GM12878 (cell line): ENCODE results near the gene ADCY6. TPM values are rescaled to one million over a fixed set of nuclear protein-coding genes. Genes with fewer than 3 reads are reported as not detected.

Experiments
- ATAC-seq: fragments of 200-7000 bp; cut with Tn5 transposase; 3 replicates; pipeline ENCODE4 v1.9.1; 2020; ENCODE audit warnings: mild to moderate bottlenecking, moderate library complexity
- BruUV-seq: library from RNA; stranded (reverse); fragments of 400-500 nt; replicated peaks from 2 replicates; lab custom pipeline; 2021; lab: Mats Ljungman, UMichigan
- CTCF ChIA-PET: fragments of 300-600 bp; sonication (Branson Sonifier 250); formaldehyde crosslinking; extraction: SDS; loops from one replicate; lab custom pipeline; 2021; ENCODE audit warnings: inconsistent platforms; lab: Yijun Ruan, JAX
- POLR2A ChIA-PET: fragments of 350-600 bp; formaldehyde crosslinking; extraction: SDS; loops from one replicate; lab custom pipeline; 2021; ENCODE audit warnings: inconsistent platforms; lab: Charles Lee
- RAD21 ChIA-PET: fragments of 300-600 bp; sonication (Branson Sonifier 250); formaldehyde crosslinking; loops from one replicate; lab custom pipeline; 2023; ENCODE audit warnings: antibody characterized with exemption; ENCODE audit not compliant: unreplicated experiment; lab: Charles Lee
- SMC1A ChIA-PET: fragments of 300-600 bp; sonication (Branson Sonifier 250); formaldehyde crosslinking; loops from one replicate; lab custom pipeline; 2023; ENCODE audit not compliant: unreplicated experiment, uncharacterized antibody; lab: Charles Lee
- DNase-seq: peaks from one replicate; pipeline ENCODE4 v3.0.0-alpha.2; 2011; ENCODE audit warnings: low read depth, low spot score
- FAIRE-seq: peaks from 3 replicates; lab custom pipeline; 2011; peaks lifted over from hg19 to GRCh38; lab: Jason Lieb, UNC
- H2AFZ ChIP-seq: 2 replicates; pipeline ENCODE4 v1.6.0; 2011; ENCODE audit warnings: low read depth, low read length, control low read depth; ENCODE audit not compliant: control insufficient read depth
- H3K27ac ChIP-seq: 2 replicates; pipeline ENCODE4 v1.5.1; 2011; ENCODE audit warnings: control low read depth; ENCODE audit not compliant: control insufficient read depth, insufficient read depth
- H3K27me3 ChIP-seq, 2 experiments: replicated peaks in 1 of 2; 2 replicates each; pipeline versions ENCODE4 v1.6.0 to v1.6.1; 2011; ENCODE audit warnings: low read length in 1 of 2; ENCODE audit not compliant: control insufficient read depth in 2 of 2, insufficient read depth in 2 of 2
- H3K36me3 ChIP-seq, 2 experiments: 2 replicates each; pipeline ENCODE4 v1.5.1; 2011; ENCODE audit warnings: low read length in 1 of 2; ENCODE audit not compliant: control insufficient read depth in 2 of 2, insufficient read depth in 2 of 2
- H3K4me1 ChIP-seq: 2 replicates; pipeline ENCODE4 v1.6.1; 2011; ENCODE audit warnings: mild to moderate bottlenecking, low read length, moderate library complexity, mixed read lengths; ENCODE audit not compliant: control insufficient read depth, insufficient read depth
- H3K4me2 ChIP-seq: 2 replicates; pipeline ENCODE4 v1.6.0; 2011; ENCODE audit warnings: control low read depth; ENCODE audit not compliant: control insufficient read depth, insufficient read depth
- H3K4me3 ChIP-seq: fragments of 200-600 bp; sonication (generic); 2 replicates; pipeline ENCODE4 v1.5.1; 2016
- H3K79me2 ChIP-seq: 2 replicates; pipeline ENCODE4 v1.6.0; 2011; ENCODE audit warnings: low read length; ENCODE audit not compliant: control insufficient read depth, insufficient read depth
- H3K9ac ChIP-seq: 2 replicates; pipeline ENCODE4 v1.8.0; 2011; ENCODE audit warnings: low read length, control low read depth, mixed read lengths; ENCODE audit not compliant: control insufficient read depth, insufficient read depth
- H3K9me3 ChIP-seq: replicated peaks from 3 replicates; pipeline ENCODE4 v1.5.1; 2011; ENCODE audit warnings: mild to moderate bottlenecking, low read length; ENCODE audit not compliant: control insufficient read depth, insufficient read depth
- H4K20me1 ChIP-seq: 2 replicates; pipeline ENCODE4 v1.6.0; 2011; ENCODE audit not compliant: control insufficient read depth, insufficient read depth
- BMI1 ChIP-seq: fragments of 450-650 bp; IDR thresholded peaks from 2 replicates; pipeline ENCODE4 v1.6.1; 2016; ENCODE audit warnings: mild to moderate bottlenecking, moderate library complexity, borderline replicate concordance
- CHD2 ChIP-seq: IDR thresholded peaks from 2 replicates; pipeline ENCODE4 v1.6.1; 2011; ENCODE audit warnings: low read depth, low read length, improper control_type of control experiment, borderline replicate concordance
- E2F8 ChIP-seq: fragments of 450-650 bp; IDR thresholded peaks from 2 replicates; pipeline ENCODE4 v1.6.1; 2018; ENCODE audit warnings: mild to moderate bottlenecking, low read depth, moderate library complexity; ENCODE audit not compliant: partially characterized antibody
- IRF3 ChIP-seq: fragments of 450-650 bp; IDR thresholded peaks from 2 replicates; pipeline ENCODE4 v1.6.1; 2014; ENCODE audit warnings: mild to moderate bottlenecking
- MYB ChIP-seq: fragments of 150-350 bp; IDR thresholded peaks from 2 replicates; pipeline ENCODE4 v1.6.1; 2014; ENCODE audit warnings: mild to moderate bottlenecking, low read depth, low read length, borderline replicate concordance
- NFYB ChIP-seq: IDR thresholded peaks from 2 replicates; pipeline ENCODE4 v1.6.1; 2011; ENCODE audit warnings: low read depth, mild to moderate bottlenecking, low read length, improper control_type of control experiment, moderate library complexity; ENCODE audit not compliant: insufficient read depth
- REST ChIP-seq: IDR thresholded peaks from 2 replicates; pipeline ENCODE4 v1.6.1; 2012; ENCODE audit warnings: mild to moderate bottlenecking, low read depth, low read length
- SMARCA5 ChIP-seq: fragments of 450-650 bp; IDR thresholded peaks from 2 replicates; pipeline ENCODE4 v1.6.1; 2017; ENCODE audit warnings: mild to moderate bottlenecking
- SREBF1 ChIP-seq: IDR thresholded peaks from 2 replicates; pipeline ENCODE4 v1.6.1; 2012; ENCODE audit warnings: mild to moderate bottlenecking, low read length
- YY1 ChIP-seq: IDR thresholded peaks from 2 replicates; pipeline ENCODE4 v1.6.1; 2011; ENCODE audit warnings: low read depth, mild to moderate bottlenecking, low read length
- ZBTB33 ChIP-seq: fragments of 450-650 bp; IDR thresholded peaks from 2 replicates; pipeline ENCODE4 v1.6.1; 2017; ENCODE audit warnings: mild to moderate bottlenecking
- ZNF207 ChIP-seq: fragments of 450-650 bp; IDR thresholded peaks from 2 replicates; pipeline ENCODE4 v1.6.1; 2014; ENCODE audit warnings: antibody characterized with exemption, mild to moderate bottlenecking, borderline replicate concordance
- WGBS: methylation state at CpG from one replicate; pipeline ENCODE4 v1.1.6; 2016; ENCODE audit warnings: low lambda C conversion rate; ENCODE audit not compliant: insufficient replicate concordance, insufficient coverage; ENCODE audit errors: missing lambda C conversion rate; 5-methylcytosine and 5-hydroxymethylcytosine counted together
- in situ Hi-C: fragments of 300-500 bp; cut with MboI; formaldehyde crosslinking; loops from 9 replicates; pipeline ENCODE4 v1.14.3; 2018; ENCODE audit warnings: mixed read lengths
- intact Hi-C: fragments of 100-400 bp; cut with micrococcal nuclease; formaldehyde crosslinking; loops from one replicate; pipeline ENCODE4 v1.14.2; 2022; ENCODE audit not compliant: unreplicated experiment
- polyA plus RNA-seq, 11 experiments: library from polyadenylated mRNA; depleted of rRNA in 4 of 11; unstranded in 6 of 11; stranded (reverse) in 5 of 11; fragments of >200 nt; fragmentation: Nextera tagmentation in 4 of 11; fragmentation: Illumina TruSeq in 1 of 11; extraction: Ambion mirVana in 4 of 11; extraction: Trizol in 1 of 11; gene quantifications; 1 replicate in 1 of 11; 2 replicates in 10 of 11; pipeline versions ENCODE4 v1.2.1 to v1.2.3, GENCODE V29; 2011 to 2016; ENCODE audit warnings: inconsistent platforms in 2 of 11, missing spikeins in 2 of 11, low read depth in 1 of 11
- total RNA-seq, 4 experiments: library from RNA; depleted of rRNA in 3 of 4; stranded (reverse); fragments of >200 nt in 3 of 4; fragmentation: Illumina TruSeq in 1 of 4; extraction: Trizol in 1 of 4; gene quantifications; 2 replicates each; pipeline versions ENCODE4 v1.2.1 to v1.2.3, GENCODE V29; 2013 to 2021

ADCY6 gene
- total and polyA plus RNA-seq, 10 of the 15 experiments (the other 5 are each of a cell fraction or from before 2014, with no cell fraction given) = 0.03 to 2.0 (median 0.14) TPM; not detected in 1

DNA sequence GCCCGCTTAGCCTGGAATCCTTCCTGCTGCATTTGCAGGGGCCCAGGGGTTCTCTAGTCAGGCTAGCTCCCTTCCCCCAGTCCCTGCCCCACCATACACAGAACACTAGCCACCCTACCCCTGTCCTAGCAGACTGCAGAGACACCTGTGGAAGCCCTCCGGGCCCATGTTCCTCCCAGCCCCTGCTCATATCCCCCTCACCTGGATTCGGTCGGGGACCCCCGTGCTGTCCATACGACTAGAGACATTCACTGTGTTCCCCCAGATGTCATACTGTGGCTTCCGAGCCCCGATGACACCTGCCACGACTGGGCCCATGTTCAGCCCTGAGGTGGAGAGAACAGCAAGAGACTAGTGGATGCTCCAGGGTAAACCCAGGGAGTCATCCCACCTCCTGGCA lies 20.2 kb downstream of the ADCY6 start (continued):
- TF ChIP-seq SREBF1 = no peak

- Histone ChIP-seq H4K20me1 (no peaks in the 10 kb centered on the region), H3K9ac (no peak overlapping the region), H3K27me3 (no peaks in the 10 kb centered on the region), H2AFZ (no peak overlapping the region), H3K36me3 (no peaks in the 10 kb centered on the region)
- SMC1A ChIA-PET = interaction anchor here (1.1 to 3.3 kb wide), 6 partner anchors 11 to 28 kb away, joined by 3 to 11 read pairs (median 4); no protein-coding TSS in a partner anchor
- RAD21 ChIA-PET = no interaction called here
- no peak for ATAC-seq
- CTCF ChIA-PET = interaction anchor here (1.3 to 4.2 kb wide), 2 partner anchors 15 to 27 kb away, joined by 6 to 23 read pairs; no protein-coding TSS in a partner anchor
- 53% methylated on average over 2 of the region's 2 CpGs for WGBS
- in situ Hi-C loops = no loop called here
- TF ChIP-seq E2F8 = no peak
- TF ChIP-seq ZNF207 = no peak
- no peak for TF ChIP-seq ZBTB33
- TF ChIP-seq REST = no peak
- TF ChIP-seq IRF3 = no peak
- TF ChIP-seq YY1 = no peak
- no peak for TF ChIP-seq NFYB
- no peak for TF ChIP-seq MYB
- no peak for TF ChIP-seq SMARCA5
- TF ChIP-seq CHD2 = no peak
- TF ChIP-seq SREBF1 = no peak
- no peak for TF ChIP-seq BMI1
- TF ChIP-seq, all 136 proteins: peak for 0
- FAIRE-seq (no peak), DNase-seq (no peak)
- peaks cover 19% of the 10 kb centered on the region for H3K4me1 ChIP-seq
- intact Hi-C loops = no loop called here
- POLR2A ChIA-PET = no interaction called here
- no peak overlapping the region for H3K4me2 ChIP-seq
- H3K27ac ChIP-seq = no peak overlapping the region
- no peak overlapping the region for H3K4me3 ChIP-seq
- no peaks in the 10 kb centered on the region for H3K79me2 ChIP-seq
- H3K9me3 ChIP-seq = no peaks in the 10 kb centered on the region
- no TSS peak for BruUV-seq
Measured at GRCh38 chr12:48768147-48768546, 20.7 kb downstream of the ADCY6 start.
